Measurements from ENCODE around the gene DYNLT4. TPM values are rescaled to one million over a fixed set of nuclear protein-coding genes. Genes with fewer than 3 reads are reported as not detected.

DYNLT4 gene
- total RNA-seq, 2 donors from 2014 or later = 0.64 TPM; not detected in 1

DNA sequence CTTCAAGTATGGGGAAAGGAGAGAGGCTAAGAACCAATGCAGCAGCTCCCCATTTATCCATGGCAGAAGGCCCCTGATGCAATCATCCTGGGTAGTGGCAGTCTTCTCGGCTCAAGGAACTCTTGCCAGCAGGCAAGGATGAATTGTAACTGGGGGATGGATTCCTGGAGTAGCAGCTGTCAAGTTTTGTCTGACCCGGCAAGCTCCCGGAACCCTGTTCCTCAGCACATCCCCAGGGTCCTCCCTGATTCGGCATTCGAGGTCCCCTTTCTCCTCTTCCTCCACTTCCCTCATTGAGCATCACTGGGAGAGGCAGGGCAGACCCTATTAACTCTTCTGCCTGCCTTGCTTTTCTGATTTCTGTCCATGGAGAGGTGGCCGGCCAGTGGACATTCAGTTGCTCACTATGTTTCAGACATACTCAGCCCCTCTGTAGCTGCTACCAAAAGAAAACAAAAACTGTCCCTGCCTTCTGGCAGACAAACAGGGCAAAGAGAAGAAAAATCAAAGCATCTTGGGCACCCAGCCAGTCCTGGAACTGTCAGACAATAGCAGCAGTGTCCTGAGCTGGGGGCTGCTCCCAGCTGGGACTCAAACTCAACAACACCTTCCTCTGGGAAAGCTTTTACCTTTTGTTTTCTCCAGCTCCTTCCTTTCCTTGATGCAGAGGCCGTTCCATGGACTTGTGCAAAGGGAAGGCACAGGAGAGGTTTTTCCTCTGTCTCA is 41.5 kb upstream of the DYNLT4 start:
- TF ChIP-seq, protein P1, sequence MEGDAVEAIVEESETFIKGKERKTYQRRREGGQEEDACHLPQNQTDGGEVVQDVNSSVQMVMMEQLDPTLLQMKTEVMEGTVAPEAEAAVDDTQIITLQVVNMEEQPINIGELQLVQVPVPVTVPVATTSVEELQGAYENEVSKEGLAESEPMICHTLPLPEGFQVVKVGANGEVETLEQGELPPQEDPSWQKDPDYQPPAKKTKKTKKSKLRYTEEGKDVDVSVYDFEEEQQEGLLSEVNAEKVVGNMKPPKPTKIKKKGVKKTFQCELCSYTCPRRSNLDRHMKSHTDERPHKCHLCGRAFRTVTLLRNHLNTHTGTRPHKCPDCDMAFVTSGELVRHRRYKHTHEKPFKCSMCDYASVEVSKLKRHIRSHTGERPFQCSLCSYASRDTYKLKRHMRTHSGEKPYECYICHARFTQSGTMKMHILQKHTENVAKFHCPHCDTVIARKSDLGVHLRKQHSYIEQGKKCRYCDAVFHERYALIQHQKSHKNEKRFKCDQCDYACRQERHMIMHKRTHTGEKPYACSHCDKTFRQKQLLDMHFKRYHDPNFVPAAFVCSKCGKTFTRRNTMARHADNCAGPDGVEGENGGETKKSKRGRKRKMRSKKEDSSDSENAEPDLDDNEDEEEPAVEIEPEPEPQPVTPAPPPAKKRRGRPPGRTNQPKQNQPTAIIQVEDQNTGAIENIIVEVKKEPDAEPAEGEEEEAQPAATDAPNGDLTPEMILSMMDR (conservative IDR thresholded peaks at IDR 0.05) = no peak
- no peak overlapping the region for H3K9ac ChIP-seq (ENCODE audit: extremely low read depth, low read length, poor library complexity, severe bottlenecking)
- Mint-ChIP-seq H3K27me3 (ENCODE audit: insufficient read depth) (peaks cover 8% of the 10 kb centered on the region), H3K27ac (no peak overlapping the region), H3K36me3 (ENCODE audit: low read depth) (no peaks in the 10 kb centered on the region), H3K9me3 (no peaks in the 10 kb centered on the region), H3K4me3 (no peak overlapping the region), H3K4me1 (peaks cover 17% of the 10 kb centered on the region)
- no peaks in the 10 kb centered on the region for H3K27me3 ChIP-seq (ENCODE audit: control insufficient read depth, insufficient read depth, low read length, poor library complexity, severe bottlenecking)
- no peaks in the 10 kb centered on the region for H3K9me3 ChIP-seq (ENCODE audit: control insufficient read depth, low read length)
- H3K4me1 ChIP-seq (ENCODE audit: control insufficient read depth, insufficient read depth, low read length) = peaks cover 12% of the 10 kb centered on the region
- no peak for DNase-seq
- no peak overlapping the region for H3K4me3 ChIP-seq (ENCODE audit: low read length)
- WGBS, 2 experiments (ENCODE audit: insufficient coverage in 1 of 2, insufficient read length in 1 of 2) = 93 to 97% methylated on average over 6 to 7 of the region's 7 CpGs
- no peak overlapping the region for H3K27ac ChIP-seq (ENCODE audit: low read depth, low read length)
- H3K36me3 ChIP-seq (ENCODE audit: control insufficient read depth, insufficient read depth, low read length) = no peaks in the 10 kb centered on the region

DNA sequence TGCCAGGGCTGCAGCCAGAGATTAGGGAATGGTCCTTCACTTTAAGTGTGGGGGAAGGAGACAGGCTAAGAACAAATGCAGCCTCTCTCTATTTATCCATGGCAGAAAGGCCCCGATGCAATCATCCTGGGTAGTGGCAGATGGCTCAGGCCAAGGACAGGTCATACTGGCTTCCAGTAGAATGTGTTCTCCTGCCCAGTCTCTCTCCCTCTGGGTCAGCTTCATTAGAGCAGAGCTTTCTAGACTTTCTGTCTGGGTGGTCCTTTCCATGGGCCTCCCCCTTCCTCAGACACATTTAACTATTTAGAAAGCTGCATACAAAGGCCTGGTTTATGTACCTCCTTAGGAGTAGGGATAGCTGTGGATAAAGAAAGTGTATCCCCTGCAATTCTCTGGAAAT is 40.7 kb upstream of the DYNLT4 start:
- Histone ChIP-seq H3K36me3 (ENCODE audit: control insufficient read depth, insufficient read depth, low read length) (no peaks in the 10 kb centered on the region), H3K9ac (ENCODE audit: extremely low read depth, low read length, poor library complexity, severe bottlenecking) (no peak overlapping the region), H3K27me3 (ENCODE audit: control insufficient read depth, insufficient read depth, low read length, poor library complexity, severe bottlenecking) (no peaks in the 10 kb centered on the region), H3K9me3 (ENCODE audit: control insufficient read depth, low read length) (no peaks in the 10 kb centered on the region), H3K4me1 (ENCODE audit: control insufficient read depth, insufficient read depth, low read length) (peaks cover 12% of the 10 kb centered on the region), H3K4me3 (ENCODE audit: low read length) (no peak overlapping the region), H3K27ac (ENCODE audit: low read depth, low read length) (no peak overlapping the region)
- no peak overlapping the region for H3K27ac Mint-ChIP-seq
- H3K36me3 Mint-ChIP-seq (ENCODE audit: low read depth) = no peaks in the 10 kb centered on the region
- TF ChIP-seq, protein P1 (conservative IDR thresholded peaks at IDR 0.05) = no peak
- H3K9me3 Mint-ChIP-seq = no peaks in the 10 kb centered on the region
- peaks cover 17% of the 10 kb centered on the region for H3K4me1 Mint-ChIP-seq
- peaks cover 8% of the 10 kb centered on the region for H3K27me3 Mint-ChIP-seq (ENCODE audit: insufficient read depth)
- DNase-seq = no peak
- no peak overlapping the region for H3K4me3 Mint-ChIP-seq
- 100% methylated on average over 1 of the region's 1 CpG for WGBS, 2 experiments (ENCODE audit: insufficient coverage in 1 of 2, insufficient read length in 1 of 2)

GRCh38 chr1:44846985-44847384 is 39.8 kb upstream of the DYNLT4 start:
- H3K36me3 Mint-ChIP-seq (ENCODE audit: low read depth) = no peaks in the 10 kb centered on the region
- no peaks in the 10 kb centered on the region for H3K9me3 Mint-ChIP-seq
- DNase-seq = no peak
- Histone ChIP-seq H3K36me3 (ENCODE audit: control insufficient read depth, insufficient read depth, low read length) (no peaks in the 10 kb centered on the region), H3K9ac (ENCODE audit: extremely low read depth, low read length, poor library complexity, severe bottlenecking) (no peak overlapping the region), H3K4me1 (ENCODE audit: control insufficient read depth, insufficient read depth, low read length) (peaks cover 12% of the 10 kb centered on the region), H3K27ac (ENCODE audit: low read depth, low read length) (no peak overlapping the region), H3K4me3 (ENCODE audit: low read length) (no peak overlapping the region), H3K9me3 (ENCODE audit: control insufficient read depth, low read length) (no peaks in the 10 kb centered on the region), H3K27me3 (ENCODE audit: control insufficient read depth, insufficient read depth, low read length, poor library complexity, severe bottlenecking) (peaks cover 7% of the 10 kb centered on the region)
- peaks cover 13% of the 10 kb centered on the region for H3K27me3 Mint-ChIP-seq (ENCODE audit: insufficient read depth)
- no peak overlapping the region for H3K4me3 Mint-ChIP-seq
- TF ChIP-seq, protein P1 (conservative IDR thresholded peaks at IDR 0.05) = no peak
- 60 to 100% methylated on average over 1 of the region's 1 CpG for WGBS, 2 experiments (ENCODE audit: insufficient coverage in 1 of 2, insufficient read length in 1 of 2)
- no peak overlapping the region for H3K27ac Mint-ChIP-seq
- peaks cover 17% of the 10 kb centered on the region for H3K4me1 Mint-ChIP-seq

All from endodermal cell (in vitro differentiated cells).